Parathyroid adenoma (tissue), 2 donors: ENCODE data around the gene CDC14A.

Experiments
- H2AFZ ChIP-seq: fragments of 300-600 bp; sonication (generic); one replicate; pipeline ENCODE4 v1.7.0; 2017; ENCODE audit warnings: antibody characterized with exemption, mild to moderate bottlenecking
- H3K27ac ChIP-seq: fragments of 300-600 bp; sonication (generic); one replicate; pipeline ENCODE4 v1.7.0; 2017
- H3K27me3 ChIP-seq: fragments of 300-600 bp; sonication (generic); one replicate; pipeline ENCODE4 v1.7.0; 2017; ENCODE audit warnings: low read length; ENCODE audit not compliant: control insufficient read depth, insufficient read depth
- H3K36me3 ChIP-seq: fragments of 300-600 bp; sonication (generic); one replicate; pipeline ENCODE4 v1.7.0; 2017; ENCODE audit warnings: low read length; ENCODE audit not compliant: control insufficient read depth, insufficient read depth
- H3K4me1 ChIP-seq: fragments of 300-600 bp; sonication (generic); one replicate; pipeline ENCODE4 v1.7.0; 2017; ENCODE audit warnings: control low read depth
- H3K4me2 ChIP-seq: fragments of 300-600 bp; sonication (generic); one replicate; pipeline ENCODE4 v1.7.0; 2017; ENCODE audit warnings: low read length
- H3K4me3 ChIP-seq: fragments of 300-600 bp; sonication (generic); one replicate; pipeline ENCODE4 v1.7.0; 2017; ENCODE audit warnings: low read depth, low read length
- H3K79me2 ChIP-seq: fragments of 300-600 bp; sonication (generic); one replicate; pipeline ENCODE4 v1.7.0; 2017; ENCODE audit warnings: control low read depth
- H3K9ac ChIP-seq: fragments of 300-600 bp; sonication (generic); one replicate; pipeline ENCODE4 v1.7.0; 2017; ENCODE audit warnings: mild to moderate bottlenecking
- H3K9me3 ChIP-seq: fragments of 300-600 bp; sonication (generic); one replicate; pipeline ENCODE4 v1.7.0; 2017; ENCODE audit warnings: low read length; ENCODE audit not compliant: control insufficient read depth
- CTCF ChIP-seq: fragments of 300-600 bp; sonication (generic); IDR thresholded peaks from one replicate; pipeline ENCODE4 v1.7.0; 2017; ENCODE audit warnings: antibody characterized with exemption, mild to moderate bottlenecking
- donor health status: primary hyperparathyroidism.

The CDC14A gene

DNA sequence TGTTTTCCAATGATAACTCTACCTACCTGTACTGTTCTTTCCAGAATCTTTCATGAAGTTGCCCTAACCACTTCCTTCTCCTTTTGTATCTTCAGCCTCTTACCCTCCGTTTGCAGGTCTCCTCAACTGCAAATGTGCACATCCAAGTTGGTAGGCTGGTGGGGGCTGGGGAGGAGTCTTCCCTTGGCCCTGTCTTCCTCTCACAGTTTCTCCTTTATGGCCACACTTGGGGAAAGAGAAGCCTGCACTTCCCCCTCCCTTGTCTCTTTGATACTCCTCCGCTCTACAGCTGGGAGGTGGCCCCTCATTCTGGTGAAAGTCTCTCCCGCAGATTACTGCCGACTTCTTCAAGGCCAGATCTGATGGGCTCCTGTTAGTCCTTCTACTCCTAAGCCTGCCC lies 158.8 kb downstream of the CDC14A start:
- H3K27me3 ChIP-seq = no peaks in the 10 kb centered on the region
- no peak overlapping the region for H2AFZ ChIP-seq
- no peak overlapping the region for H3K4me3 ChIP-seq
- no peaks in the 10 kb centered on the region for H3K9me3 ChIP-seq
- no peaks in the 10 kb centered on the region for H3K4me1 ChIP-seq
- no peaks in the 10 kb centered on the region for H3K79me2 ChIP-seq
- H3K9ac ChIP-seq = no peak overlapping the region
- TF ChIP-seq CTCF = no peak
- no peak overlapping the region for H3K4me2 ChIP-seq
- H3K27ac ChIP-seq = no peak overlapping the region
- H3K36me3 ChIP-seq = no peaks in the 10 kb centered on the region

GRCh38 chr1:100511773-100512172 lies 159.5 kb downstream of the CDC14A start:
- Histone ChIP-seq H3K27me3 (no peaks in the 10 kb centered on the region), H3K9me3 (no peaks in the 10 kb centered on the region), H3K36me3 (no peaks in the 10 kb centered on the region), H3K9ac (no peak overlapping the region), H3K27ac (no peak overlapping the region), H3K79me2 (no peaks in the 10 kb centered on the region), H3K4me2 (no peak overlapping the region), H3K4me1 (no peaks in the 10 kb centered on the region), H2AFZ (no peak overlapping the region), H3K4me3 (no peak overlapping the region)
- no peak for TF ChIP-seq CTCF

GRCh38 chr1:100512803-100513352 lies 160.6 kb downstream of the CDC14A start:
- Histone ChIP-seq H3K79me2 (no peaks in the 10 kb centered on the region), H3K9me3 (no peaks in the 10 kb centered on the region), H3K36me3 (no peaks in the 10 kb centered on the region), H2AFZ (no peak overlapping the region), H3K27ac (no peak overlapping the region), H3K9ac (no peak overlapping the region), H3K27me3 (no peaks in the 10 kb centered on the region), H3K4me3 (no peak overlapping the region), H3K4me2 (no peak overlapping the region), H3K4me1 (no peaks in the 10 kb centered on the region)
- TF ChIP-seq CTCF = no peak

DNA sequence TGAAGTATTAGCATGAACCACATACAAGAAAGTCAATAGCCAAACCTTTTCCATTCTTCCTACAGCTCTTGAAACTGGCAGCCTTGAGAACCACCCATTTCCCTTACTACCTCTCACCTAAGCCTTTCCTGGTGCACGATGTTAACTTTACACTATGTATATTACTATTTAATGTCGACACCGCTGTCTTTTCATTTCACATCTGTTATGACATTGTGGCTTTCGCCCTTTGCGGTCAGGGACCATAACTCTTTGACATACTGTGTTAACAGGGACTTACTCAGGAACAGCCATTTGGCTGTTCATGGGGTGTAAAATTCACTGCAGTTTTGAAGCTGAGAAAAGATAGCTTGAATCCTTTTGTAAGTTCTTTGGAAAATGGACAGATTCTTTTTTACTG lies 164.6 kb downstream of the CDC14A start:
- Histone ChIP-seq H3K36me3 (no peaks in the 10 kb centered on the region), H3K27me3 (no peaks in the 10 kb centered on the region), H3K9ac (no peak overlapping the region), H3K4me1 (no peaks in the 10 kb centered on the region), H3K4me3 (no peak overlapping the region), H3K4me2 (no peak overlapping the region), H2AFZ (no peak overlapping the region), H3K79me2 (no peaks in the 10 kb centered on the region), H3K9me3 (no peaks in the 10 kb centered on the region), H3K27ac (no peak overlapping the region)
- TF ChIP-seq CTCF = no peak

- no peaks in the 10 kb centered on the region for H3K4me1 ChIP-seq
- H3K27ac ChIP-seq = no peak overlapping the region
- H3K4me2 ChIP-seq = no peak overlapping the region
- H3K4me3 ChIP-seq = no peak overlapping the region
- H3K79me2 ChIP-seq = no peaks in the 10 kb centered on the region
- H3K27me3 ChIP-seq = no peaks in the 10 kb centered on the region
- no peak overlapping the region for H2AFZ ChIP-seq
- no peaks in the 10 kb centered on the region for H3K9me3 ChIP-seq
- no peak overlapping the region for H3K9ac ChIP-seq
- no peaks in the 10 kb centered on the region for H3K36me3 ChIP-seq
- no peak for TF ChIP-seq CTCF
These were observed 165.2 kb downstream of the CDC14A start for GRCh38 chr1:100517515-100517914.
